ENCODE measurements around the gene MPZL3.

Gene MPZL3

GRCh38 chr11:118264569-118265465, 12.7 kb upstream of the MPZL3 start:
- no peak for DNase-seq (ENCODE audit: low read depth in 2 of 3, low spot score in 1 of 3)

DNA sequence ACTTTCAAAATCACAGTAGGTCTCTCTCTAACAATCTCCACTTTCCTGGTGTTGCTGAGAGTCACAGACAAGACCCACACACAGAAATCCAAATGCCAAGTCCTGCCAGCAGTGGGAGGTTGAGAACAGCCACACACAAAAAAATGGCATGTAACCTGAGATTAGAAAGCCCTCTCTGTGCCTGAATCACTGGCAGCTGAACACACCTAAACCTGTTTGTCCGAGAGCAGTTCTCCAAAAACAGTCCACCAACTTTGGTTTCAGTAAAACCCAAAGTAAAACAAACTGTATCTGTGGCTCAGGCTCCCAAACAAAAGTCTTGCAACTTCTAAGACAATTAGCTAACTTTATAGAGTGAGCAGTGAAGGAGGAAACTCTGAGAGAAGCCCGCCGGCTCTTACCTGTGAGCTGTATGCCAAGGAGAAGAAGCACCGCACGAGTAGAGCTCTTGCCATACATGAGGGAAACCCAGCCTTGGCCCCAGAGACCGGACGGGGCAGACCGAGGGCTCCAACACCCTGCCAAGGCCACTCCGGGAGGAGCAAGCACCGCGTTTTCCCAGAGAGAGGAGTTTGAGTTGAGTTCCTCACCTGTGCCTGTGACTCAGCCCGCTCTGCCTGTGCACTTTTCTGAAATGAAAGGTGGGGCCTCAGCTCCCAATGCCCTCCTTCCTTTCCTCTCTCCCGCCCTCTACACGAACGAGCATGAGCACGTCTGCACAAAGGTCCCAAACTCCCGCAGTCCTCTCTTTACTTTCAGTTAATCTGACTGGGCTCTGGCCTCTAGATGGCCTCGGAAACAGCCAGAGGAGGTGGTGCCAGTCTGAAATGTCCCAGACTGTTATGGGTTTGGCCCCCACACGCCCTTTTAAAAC, 11.8 kb upstream of the MPZL3 start, which contains the start of gene MPZL2:
TSS of gene MPZL2 (minus strand) at position 603 of the 874 bp plus-strand sequence. CDS start at position 459, 144 bp downstream.
- no peak for DNase-seq (ENCODE audit: low read depth in 2 of 3, low spot score in 1 of 3)

GRCh38 chr11:118263112-118263511, 10.9 kb upstream of the MPZL3 start:
- no peak for DNase-seq (ENCODE audit: low read depth in 2 of 3, low spot score in 1 of 3)

DNA sequence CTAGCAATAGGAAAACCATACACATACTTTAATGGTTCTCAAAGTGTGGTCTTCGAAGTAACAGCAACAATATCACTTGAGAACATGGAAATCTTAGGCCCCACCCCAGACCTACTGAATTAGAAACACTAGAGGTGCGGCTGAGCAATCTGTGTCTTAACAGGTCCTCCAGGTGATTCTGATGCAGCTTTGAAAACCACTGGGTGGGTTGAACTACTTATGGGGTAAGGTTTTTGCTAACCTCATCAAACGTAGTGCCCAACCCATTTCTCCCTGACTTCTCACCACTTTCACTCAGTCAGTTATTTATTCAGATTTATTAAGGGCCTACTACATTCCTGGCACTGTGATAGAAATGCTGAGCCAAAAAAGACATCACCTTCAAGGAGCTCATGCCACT, 8.2 kb upstream of the MPZL3 start:
- DNase-seq (ENCODE audit: low read depth in 2 of 3, low spot score in 1 of 3): no peak

GRCh38 chr11:118259138-118259537, 7.0 kb upstream of the MPZL3 start:
- no peak for DNase-seq (ENCODE audit: low read depth in 2 of 3, low spot score in 1 of 3)

- DNase-seq (ENCODE audit: low read depth in 2 of 3, low spot score in 1 of 3): no peak
Measured at GRCh38 chr11:118258410-118258809, 6.2 kb upstream of the MPZL3 start.

DNA sequence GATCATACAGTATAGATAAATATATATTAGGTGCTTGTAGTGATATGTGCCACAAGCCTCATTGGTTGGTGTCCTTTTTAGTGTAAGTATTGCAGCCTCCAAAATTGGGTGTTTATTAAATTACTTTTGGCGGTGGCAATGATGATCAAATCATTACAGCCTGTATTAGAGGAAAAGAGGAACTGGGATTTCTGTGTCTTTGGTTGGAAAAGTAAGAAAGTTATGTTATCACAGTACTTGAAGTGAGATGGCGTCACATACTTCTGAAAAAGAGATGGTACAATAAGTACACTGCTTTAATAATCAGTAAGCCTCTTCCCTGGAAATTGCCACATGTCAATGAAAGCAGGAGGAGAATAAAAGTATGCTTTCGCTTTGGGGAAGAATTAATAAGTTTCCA, 523 bp upstream of the MPZL3 start:
- DNase-seq (ENCODE audit: low read depth in 2 of 3, low spot score in 1 of 3): no peak

DNA sequence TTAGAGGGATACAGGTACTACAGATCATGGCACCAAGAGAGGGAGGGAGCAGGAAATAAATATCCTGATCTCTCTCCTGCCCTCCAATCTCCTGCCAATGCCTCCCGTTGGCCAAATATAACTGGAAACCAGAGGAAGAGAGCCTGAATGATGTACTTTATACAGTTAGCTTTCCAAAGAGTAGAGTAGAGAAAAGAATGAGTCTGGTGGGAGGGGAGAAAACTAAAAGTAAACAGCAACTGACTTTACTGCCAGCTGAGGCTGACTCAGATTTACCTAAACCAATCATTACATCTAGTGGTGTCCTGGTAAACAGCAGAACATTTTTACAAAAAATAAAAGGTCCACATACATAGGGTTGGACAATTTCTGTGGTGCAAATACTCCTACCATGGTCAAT, 5.1 kb downstream of the MPZL3 start:
- DNase-seq (ENCODE audit: low read depth in 2 of 3, low spot score in 1 of 3): no peak

DNA sequence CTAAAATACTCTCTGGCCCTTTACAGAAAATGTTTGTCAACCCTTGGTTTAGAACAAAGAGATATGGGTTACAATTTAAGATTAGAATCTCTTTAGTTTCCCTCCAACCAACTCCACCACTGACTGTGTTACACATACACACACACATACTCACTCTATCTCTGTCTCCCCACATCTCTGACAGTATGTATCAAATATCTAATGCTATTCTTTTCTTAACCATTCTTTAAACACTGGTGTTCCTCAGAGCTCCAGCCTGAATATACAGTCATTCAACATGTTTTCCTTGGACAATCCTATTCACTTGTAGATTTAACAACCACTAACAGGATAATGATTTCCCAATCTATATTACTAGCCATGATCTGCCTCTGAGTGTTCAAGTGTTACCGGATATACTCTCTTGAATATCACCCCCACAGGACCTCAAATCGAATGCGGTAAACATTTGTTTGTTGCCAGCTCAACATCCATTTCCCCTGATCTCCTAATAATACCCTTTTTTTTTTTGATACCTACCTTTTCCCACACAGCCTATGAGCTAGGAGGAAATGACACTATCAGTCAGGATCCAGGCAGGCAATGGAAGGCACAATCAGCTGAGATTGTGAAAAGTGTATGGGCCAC, 6.1 kb downstream of the MPZL3 start:
- DNase-seq (ENCODE audit: low read depth in 2 of 3, low spot score in 1 of 3): no peak

DNA sequence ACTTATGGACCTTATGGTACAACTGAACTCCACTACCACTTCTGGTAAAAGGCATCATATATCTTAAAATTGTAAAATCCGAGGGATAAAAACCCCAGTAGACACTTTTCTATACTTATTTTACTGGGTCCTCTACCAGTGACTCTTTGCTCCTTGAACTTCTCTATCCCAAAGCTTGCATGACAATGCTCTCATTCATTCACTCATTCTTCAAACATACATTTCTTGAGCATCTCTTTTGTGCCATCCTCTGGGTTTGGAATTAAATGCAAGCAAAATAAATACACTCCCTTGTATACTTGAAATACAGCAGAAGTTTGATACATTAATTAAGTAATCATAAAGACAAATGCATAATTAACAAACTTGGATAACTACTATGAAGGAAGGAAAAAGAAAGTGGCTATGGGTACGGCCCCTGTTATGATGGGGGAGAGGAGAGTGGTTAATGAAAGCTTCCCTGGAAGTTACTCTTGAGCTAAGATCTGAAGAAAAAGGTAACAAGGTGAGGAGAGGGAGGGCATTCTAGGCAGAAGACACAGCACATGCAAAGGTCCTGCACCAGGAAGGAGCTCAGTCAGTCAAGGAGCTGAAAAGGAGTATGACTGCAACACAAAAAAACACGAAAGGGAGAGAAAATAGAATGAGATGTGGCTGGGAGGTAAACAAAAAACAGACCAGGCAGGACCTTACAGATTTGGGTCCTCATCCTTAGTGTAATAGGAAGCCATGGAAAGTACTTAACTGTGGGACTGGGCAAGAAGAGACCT, 8.0 kb downstream of the MPZL3 start:
- DNase-seq (ENCODE audit: low read depth in 2 of 3, low spot score in 1 of 3): no peak

- no peak for DNase-seq (ENCODE audit: low read depth in 2 of 3, low spot score in 1 of 3)
Measured at GRCh38 chr11:118243161-118243560, 9.0 kb downstream of the MPZL3 start.

GRCh38 chr11:118241764-118242098, 10.4 kb downstream of the MPZL3 start:
- no peak for DNase-seq (ENCODE audit: low read depth in 2 of 3, low spot score in 1 of 3)

- peak; percentile 42 to 80 (median 61) for DNase-seq (ENCODE audit: low read depth in 2 of 3, low spot score in 1 of 3)
Measured at GRCh38 chr11:118240999-118241763, 11.0 kb downstream of the MPZL3 start.

DNA sequence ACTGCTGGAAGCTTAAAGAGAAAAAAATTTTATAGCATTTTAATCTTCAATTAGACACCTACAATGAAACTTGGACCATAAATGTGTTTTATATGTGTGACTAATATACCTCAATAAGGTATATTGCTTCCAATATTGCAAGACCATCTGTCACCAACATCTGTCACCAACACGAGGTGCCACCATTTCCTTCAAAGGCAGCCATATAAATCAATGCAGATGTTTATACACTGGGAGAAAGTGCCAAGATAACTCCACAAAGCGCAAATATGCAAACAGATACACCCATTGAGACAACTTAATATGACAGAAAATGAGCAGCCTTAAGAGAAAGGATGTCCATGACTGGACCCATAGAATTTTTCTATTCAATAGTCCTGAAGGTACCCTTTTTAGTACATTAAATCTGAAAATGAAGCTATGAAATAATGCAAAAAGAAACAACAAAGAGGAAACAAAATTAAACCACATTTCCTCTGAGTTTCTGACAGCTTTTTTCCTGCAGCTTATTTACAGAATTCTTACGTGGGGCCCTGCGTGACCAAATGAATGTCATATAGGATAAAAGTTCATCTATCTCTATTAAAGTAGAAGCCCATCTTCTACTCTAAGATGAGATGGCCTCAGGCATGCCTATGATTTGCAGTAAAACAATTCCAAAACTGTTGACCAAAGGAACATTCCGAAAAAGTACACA, 12.5 kb downstream of the MPZL3 start:
- DNase-seq (ENCODE audit: low read depth in 2 of 3, low spot score in 1 of 3): no peak

DNA sequence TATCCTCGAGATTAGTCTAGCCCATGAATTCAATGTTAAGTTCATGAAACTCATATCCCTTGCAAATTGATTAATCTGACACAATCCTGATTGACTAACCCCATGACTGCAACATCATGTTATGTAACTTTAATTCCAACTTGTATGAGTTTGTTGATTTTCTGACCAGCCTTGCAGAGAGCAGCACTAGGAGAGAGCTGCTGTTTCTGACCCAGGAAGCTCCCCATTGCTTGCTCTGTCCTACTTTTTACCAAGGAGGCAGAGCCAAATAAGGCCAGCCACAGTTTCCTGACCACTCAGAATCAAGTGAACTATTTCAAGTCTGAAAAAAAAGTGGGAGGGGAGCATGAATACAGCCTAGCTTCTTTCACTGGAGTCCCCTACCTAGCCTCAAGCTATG, 13.2 kb downstream of the MPZL3 start:
- DNase-seq (ENCODE audit: low read depth in 2 of 3, low spot score in 1 of 3): no peak

- DNase-seq (ENCODE audit: low read depth in 2 of 3, low spot score in 1 of 3): no peak
Measured at GRCh38 chr11:118238421-118238820, 13.7 kb downstream of the MPZL3 start.

DNA sequence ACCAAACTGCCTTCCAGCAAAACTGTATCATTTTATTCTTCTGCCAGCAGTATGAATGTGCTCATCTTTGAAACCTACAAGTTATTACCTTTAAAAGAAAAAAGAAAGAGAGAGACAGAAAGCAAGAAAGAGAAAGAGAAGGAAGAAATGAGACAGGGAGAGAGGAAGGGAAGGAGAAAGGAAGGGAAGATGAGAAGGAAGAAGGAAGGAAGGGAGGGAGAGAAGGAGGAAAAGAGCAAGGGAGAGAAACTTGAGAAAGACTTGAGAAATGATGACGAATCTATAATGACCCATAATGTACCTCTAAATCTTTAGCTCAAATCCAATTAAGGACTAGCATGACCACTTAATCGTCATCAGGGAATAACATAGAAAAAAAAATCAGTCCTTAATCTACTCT, 16.0 kb downstream of the MPZL3 start:
- no peak for DNase-seq (ENCODE audit: low read depth in 2 of 3, low spot score in 1 of 3)

- no peak for DNase-seq (ENCODE audit: low read depth in 2 of 3, low spot score in 1 of 3)
Measured at GRCh38 chr11:118234833-118235232, 17.3 kb downstream of the MPZL3 start.

DNA sequence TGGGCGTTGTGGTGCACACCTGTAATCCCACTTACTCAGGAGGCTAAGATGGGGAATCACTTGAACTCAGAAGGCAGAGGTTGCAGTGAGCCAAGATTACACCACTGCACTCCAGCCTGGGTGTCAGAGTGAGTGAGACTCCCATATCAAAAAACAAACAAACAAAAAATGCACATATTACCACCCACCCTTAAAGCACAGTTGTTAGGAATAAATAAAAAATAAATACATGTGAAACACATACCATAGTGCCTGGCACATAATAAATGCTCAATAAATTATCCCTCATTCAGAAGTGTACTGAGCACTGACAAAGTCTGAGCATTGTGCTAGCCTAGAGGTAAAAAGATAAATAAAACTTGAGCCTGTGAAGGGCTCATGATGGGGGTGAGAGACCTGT, 18.3 kb downstream of the MPZL3 start:
- no peak for DNase-seq (ENCODE audit: low read depth in 2 of 3, low spot score in 1 of 3)

- DNase-seq (ENCODE audit: low read depth in 2 of 3, low spot score in 1 of 3): no peak
Measured at GRCh38 chr11:118233377-118233776, 18.8 kb downstream of the MPZL3 start.

Data from stimulated activated CD4-positive, alpha-beta T cell treated with anti-CD3 and anti-CD28 coated beads, Interleukin-12 subunit alpha, Interleukin-12 subunit beta, amount 100 ng/mL, for 48 hours (primary cell).